Bronchial epithelial cell (primary cell): ENCODE measurements around the gene SCN7A. TPM values are rescaled to one million over a fixed set of nuclear protein-coding genes. Genes with fewer than 3 reads are reported as not detected.
A peak's percentile ranks its signal among the peaks of the same experiment; 100 is the strongest.

Source experiments
- DNase-seq: peaks from one replicate; pipeline ENCODE4 v3.0.0-alpha.2; 2010; ENCODE audit warnings: low read depth
- FAIRE-seq: peaks from 2 replicates; lab custom pipeline; 2011; peaks lifted over from hg19 to GRCh38; lab: Jason Lieb, UNC
- H3K27me3 ChIP-seq: 2 replicates; pipeline ENCODE4 v1.5.1; 2011; ENCODE audit warnings: low read length; ENCODE audit not compliant: control insufficient read depth, insufficient read depth
- H3K36me3 ChIP-seq: 2 replicates; pipeline ENCODE4 v1.5.1; 2011; ENCODE audit warnings: low read length; ENCODE audit not compliant: control insufficient read depth, insufficient read depth
- H3K4me3 ChIP-seq: 2 replicates; pipeline ENCODE4 v1.5.1; 2011; ENCODE audit warnings: mild to moderate bottlenecking, low read depth, low read length, control low read depth
- total RNA-seq: library from RNA; depleted of rRNA; stranded (reverse); fragments of >200 nt; gene quantifications from 2 replicates; pipeline ENCODE4 v1.2.1, GENCODE V29; 2014
- TF ChIP-seq, protein P1 (sequence below): IDR thresholded peaks from 2 replicates; pipeline ENCODE4 v1.5.1; 2011; ENCODE audit warnings: mild to moderate bottlenecking, moderate library complexity, low read length, control low read depth, inconsistent platforms; ENCODE audit not compliant: insufficient read depth, severe bottlenecking

SCN7A gene
- total RNA-seq, 1 donor from 2014 or later = not detected

DNA sequence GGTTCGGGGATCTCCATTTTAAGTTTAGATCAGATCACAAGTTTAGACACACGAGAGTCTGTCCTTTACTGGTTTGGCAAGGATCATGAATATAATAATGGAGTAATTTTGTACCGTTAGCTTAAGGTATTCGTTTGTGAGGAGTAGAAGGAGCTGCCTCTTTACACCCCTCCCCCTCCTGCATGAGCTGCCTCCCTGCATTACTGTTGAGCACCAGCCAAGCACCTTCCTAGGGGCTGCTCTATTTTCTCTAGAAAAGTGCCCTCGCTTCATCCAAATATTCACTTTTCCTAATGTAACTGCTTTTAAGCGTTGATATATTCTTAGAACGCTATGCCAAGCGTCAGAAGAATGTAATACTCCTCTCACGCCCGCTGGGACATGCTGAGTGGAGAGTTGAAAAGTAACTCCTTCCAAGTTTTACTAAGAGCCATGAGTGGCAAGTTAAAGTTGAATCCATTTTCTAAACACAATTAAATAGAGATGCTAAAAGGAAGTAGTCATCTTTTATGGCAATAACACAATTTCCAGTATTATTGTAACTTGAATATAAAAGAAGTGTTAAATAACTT lies 25.4 kb upstream of the SCN7A start:
- DNase-seq = no peak

DNA sequence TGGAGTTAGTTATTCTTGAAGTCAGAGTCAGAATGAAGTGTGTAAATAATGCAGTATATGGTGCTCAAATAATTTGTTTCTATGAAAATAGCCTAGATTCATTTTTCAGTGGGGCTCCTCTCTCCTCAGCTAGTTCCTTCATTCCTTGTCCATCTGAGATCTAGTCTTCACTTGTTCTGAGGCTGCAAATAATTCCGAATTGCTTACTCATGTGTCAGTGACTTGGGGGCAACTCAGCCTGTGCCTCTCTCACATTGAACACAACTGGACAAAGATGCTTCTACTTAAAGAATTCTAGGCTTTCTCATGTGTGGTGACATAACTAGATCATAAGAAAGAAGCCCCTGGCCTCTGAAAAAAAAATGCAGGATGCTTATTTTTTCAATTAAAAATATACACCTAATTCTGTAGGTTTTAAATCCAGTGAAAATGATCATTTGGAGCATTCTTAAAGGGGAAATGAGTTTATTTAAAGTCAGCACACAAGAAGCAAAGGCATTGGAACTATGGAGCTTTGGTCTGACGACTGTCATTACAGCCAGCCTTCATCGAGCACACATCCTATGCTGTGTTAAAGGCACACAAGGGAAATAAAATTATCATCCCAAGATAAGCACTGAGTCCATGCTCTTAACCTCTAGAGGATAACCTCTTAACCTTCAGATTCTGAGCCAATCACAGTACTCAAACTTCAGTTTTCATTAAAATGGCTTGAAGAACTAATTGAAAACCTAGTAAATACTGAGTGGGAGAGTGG lies 24.8 kb upstream of the SCN7A start:
- Histone ChIP-seq H3K27me3 (no peaks in the 10 kb centered on the region), H3K36me3 (no peaks in the 10 kb centered on the region), H3K4me3 (no peak overlapping the region)
- TF ChIP-seq, protein P1, sequence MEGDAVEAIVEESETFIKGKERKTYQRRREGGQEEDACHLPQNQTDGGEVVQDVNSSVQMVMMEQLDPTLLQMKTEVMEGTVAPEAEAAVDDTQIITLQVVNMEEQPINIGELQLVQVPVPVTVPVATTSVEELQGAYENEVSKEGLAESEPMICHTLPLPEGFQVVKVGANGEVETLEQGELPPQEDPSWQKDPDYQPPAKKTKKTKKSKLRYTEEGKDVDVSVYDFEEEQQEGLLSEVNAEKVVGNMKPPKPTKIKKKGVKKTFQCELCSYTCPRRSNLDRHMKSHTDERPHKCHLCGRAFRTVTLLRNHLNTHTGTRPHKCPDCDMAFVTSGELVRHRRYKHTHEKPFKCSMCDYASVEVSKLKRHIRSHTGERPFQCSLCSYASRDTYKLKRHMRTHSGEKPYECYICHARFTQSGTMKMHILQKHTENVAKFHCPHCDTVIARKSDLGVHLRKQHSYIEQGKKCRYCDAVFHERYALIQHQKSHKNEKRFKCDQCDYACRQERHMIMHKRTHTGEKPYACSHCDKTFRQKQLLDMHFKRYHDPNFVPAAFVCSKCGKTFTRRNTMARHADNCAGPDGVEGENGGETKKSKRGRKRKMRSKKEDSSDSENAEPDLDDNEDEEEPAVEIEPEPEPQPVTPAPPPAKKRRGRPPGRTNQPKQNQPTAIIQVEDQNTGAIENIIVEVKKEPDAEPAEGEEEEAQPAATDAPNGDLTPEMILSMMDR = no peak
- DNase-seq (peak; percentile 77), FAIRE-seq (no peak)

More for the DNA sequence above, 25.4 kb upstream of the SCN7A start:
- Histone ChIP-seq H3K27me3 (no peaks in the 10 kb centered on the region), H3K4me3 (no peak overlapping the region), H3K36me3 (no peaks in the 10 kb centered on the region)
- FAIRE-seq = no peak
- TF ChIP-seq, protein P1 = no peak

DNA sequence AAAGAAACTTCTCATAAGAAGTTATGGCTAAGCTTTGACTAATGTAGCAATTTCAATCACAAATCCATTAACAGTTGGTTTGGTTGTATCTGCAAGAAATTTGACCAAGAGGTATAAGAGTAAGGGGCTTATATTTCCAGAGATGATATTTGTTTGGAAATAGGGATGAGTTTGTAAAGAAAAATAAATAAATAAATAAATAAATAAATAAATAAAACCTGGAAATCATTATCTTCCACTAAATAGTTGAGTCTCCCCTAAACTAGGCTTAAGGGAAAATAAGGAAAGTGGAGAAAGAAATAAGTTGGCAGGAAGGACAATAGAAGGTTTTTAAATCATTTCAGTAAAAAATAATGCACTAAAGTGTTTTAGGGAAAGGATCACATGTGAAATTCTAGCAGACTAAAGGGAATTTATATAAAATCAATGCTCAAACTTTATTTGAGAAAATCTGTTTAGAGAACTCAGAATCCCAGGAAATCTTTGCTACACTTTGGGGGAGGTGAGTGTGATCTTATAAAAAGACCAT lies 23.5 kb upstream of the SCN7A start:
- TF ChIP-seq, protein P1 = no peak
- no peak for FAIRE-seq

DNA sequence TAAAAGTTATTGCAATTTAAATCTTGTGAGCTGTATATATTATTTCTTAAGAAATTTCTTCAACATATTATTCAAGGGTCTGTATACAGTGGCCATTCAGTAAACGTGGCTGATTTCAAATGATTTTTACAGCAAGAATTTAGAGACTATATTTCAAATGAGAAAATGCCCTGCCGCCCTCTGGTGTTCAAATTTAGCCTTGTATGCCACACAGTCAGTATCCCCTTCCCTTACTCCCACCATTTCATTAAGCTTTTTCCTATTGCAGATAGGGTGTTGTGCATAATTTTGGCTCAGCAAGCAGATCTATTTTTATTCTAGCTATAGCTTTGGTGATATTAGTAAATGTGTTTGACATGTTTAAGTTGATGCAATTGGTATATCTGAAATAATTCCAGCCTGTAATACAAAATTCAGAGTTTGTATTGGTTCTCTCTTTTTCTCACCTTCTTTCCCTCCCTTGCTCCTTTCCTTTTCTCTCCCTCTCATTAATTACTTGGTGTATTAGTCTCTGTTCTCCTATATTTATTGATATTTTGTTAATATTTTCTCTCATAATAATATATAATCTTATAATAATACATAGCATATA lies 22.8 kb upstream of the SCN7A start:
- Histone ChIP-seq H3K27me3 (no peaks in the 10 kb centered on the region), H3K36me3 (no peaks in the 10 kb centered on the region), H3K4me3 (no peak overlapping the region)
- no peak for FAIRE-seq
- peak; percentile 29 for DNase-seq
- TF ChIP-seq, protein P1 = peak; percentile 65

More for the DNA sequence above, 23.5 kb upstream of the SCN7A start:
- DNase-seq = no peak
- H3K27me3 ChIP-seq = no peaks in the 10 kb centered on the region
- H3K36me3 ChIP-seq = no peaks in the 10 kb centered on the region
- H3K4me3 ChIP-seq = no peak overlapping the region

DNA sequence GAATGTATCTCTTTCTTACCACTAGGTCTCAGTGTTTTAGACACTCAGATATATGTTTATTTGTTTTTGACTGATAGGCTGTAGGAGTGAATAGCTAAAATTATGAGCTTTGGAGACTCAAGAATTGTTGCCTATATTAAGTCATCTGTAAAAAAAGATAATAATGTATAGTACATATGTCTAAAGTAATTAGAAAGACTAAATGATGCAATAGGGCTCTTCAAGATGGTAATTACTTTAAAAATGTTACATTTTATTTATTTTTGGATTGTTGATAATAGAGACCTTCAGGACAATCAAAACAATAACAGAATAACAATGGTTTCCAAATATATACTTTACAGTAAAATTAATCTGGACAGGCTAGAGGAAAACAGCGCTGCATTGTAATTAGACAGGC lies 19.9 kb upstream of the SCN7A start:
- H3K4me3 ChIP-seq = no peak overlapping the region
- TF ChIP-seq, protein P1 = no peak
- no peak for FAIRE-seq
- H3K27me3 ChIP-seq = no peaks in the 10 kb centered on the region
- DNase-seq = no peak
- no peaks in the 10 kb centered on the region for H3K36me3 ChIP-seq
